Prostate gland (tissue), 2 donors: ENCODE measurements around the gene NOP53. TPM values are rescaled to one million over a fixed set of nuclear protein-coding genes. Genes with fewer than 3 reads are reported as not detected.
A peak's percentile ranks its signal among the peaks of the same experiment; 100 is the strongest.
"Not testable (repeated sequence)": the region's sequence is repeated elsewhere in the genome, so short reads cannot be mapped to it uniquely, and the experiment has no call there.

Experiments
- DNase-seq: peaks from one replicate; pipeline ENCODE4 v3.0.0-alpha.2; 2019; ENCODE audit warnings: low spot score
- H3K27ac ChIP-seq, 2 donors: fragments of 200-600 bp; sonication (generic); 2 replicates each; pipeline ENCODE4 v1.5.1; 2017 to 2019
- H3K27me3 ChIP-seq: fragments of 200-600 bp; sonication (generic); replicated peaks from 2 replicates; pipeline ENCODE4 v1.5.1; 2019; ENCODE audit not compliant: insufficient read depth
- H3K36me3 ChIP-seq, 2 donors: fragments of 200-600 bp; sonication (generic); 1 replicate in 1 of 2; 2 replicates in 1 of 2; pipeline versions ENCODE4 v1.5.1 to v1.8.1; 2017 to 2019
- H3K4me1 ChIP-seq: fragments of 200-600 bp; sonication (generic); replicated peaks from 2 replicates; pipeline ENCODE4 v1.5.1; 2019
- H3K4me3 ChIP-seq, 2 donors: fragments of 200-600 bp; sonication (generic); 2 replicates each; pipeline ENCODE4 v1.5.1; 2017 to 2019
- H3K9me3 ChIP-seq: fragments of 200-600 bp; sonication (generic); 2 replicates; pipeline ENCODE4 v1.5.1; 2017
- POLR2A ChIP-seq: fragments of 450-650 bp; IDR thresholded peaks from one replicate; pipeline ENCODE4 v1.6.1; 2016; ENCODE audit warnings: antibody characterized with exemption, mild to moderate bottlenecking
- POLR2AphosphoS5 ChIP-seq: sonication (generic); formaldehyde crosslinking; IDR thresholded peaks from one replicate; pipeline ENCODE4 v1.6.1; 2017; ENCODE audit warnings: antibody characterized with exemption
- WGBS: methylation state at CpG from one replicate; pipeline ENCODE4 v1.1.5; 2018; 5-methylcytosine and 5-hydroxymethylcytosine counted together
- intact Hi-C: fragments of 100-400 bp; cut with DNase I; formaldehyde crosslinking; loops from one replicate; pipeline ENCODE4 v1.14.2; 2022
- total RNA-seq, 2 donors: library from RNA; depleted of rRNA; stranded (reverse); fragments of >200 nt; gene quantifications; one replicate each; pipeline ENCODE4 v1.1.0, GENCODE V29; 2016
- TF ChIP-seq, protein P1 (sequence below), 4 experiments: fragments of 200-600 bp in 2 of 4; fragments of 450-650 bp in 2 of 4; sonication (generic) in 2 of 4; IDR thresholded peaks; 1 replicate in 3 of 4; 2 replicates in 1 of 4; pipeline ENCODE4 v1.5.1; 2016 to 2019; ENCODE audit warnings: antibody characterized with exemption in 4 of 4, mild to moderate bottlenecking in 2 of 4, moderate library complexity in 2 of 4

NOP53 gene
- total RNA-seq, 2 donors from 2014 or later = 465 to 586 TPM

GRCh38 chr19:47707135-47707925 is 38.0 kb upstream of the NOP53 start:
- TF ChIP-seq, protein P1, sequence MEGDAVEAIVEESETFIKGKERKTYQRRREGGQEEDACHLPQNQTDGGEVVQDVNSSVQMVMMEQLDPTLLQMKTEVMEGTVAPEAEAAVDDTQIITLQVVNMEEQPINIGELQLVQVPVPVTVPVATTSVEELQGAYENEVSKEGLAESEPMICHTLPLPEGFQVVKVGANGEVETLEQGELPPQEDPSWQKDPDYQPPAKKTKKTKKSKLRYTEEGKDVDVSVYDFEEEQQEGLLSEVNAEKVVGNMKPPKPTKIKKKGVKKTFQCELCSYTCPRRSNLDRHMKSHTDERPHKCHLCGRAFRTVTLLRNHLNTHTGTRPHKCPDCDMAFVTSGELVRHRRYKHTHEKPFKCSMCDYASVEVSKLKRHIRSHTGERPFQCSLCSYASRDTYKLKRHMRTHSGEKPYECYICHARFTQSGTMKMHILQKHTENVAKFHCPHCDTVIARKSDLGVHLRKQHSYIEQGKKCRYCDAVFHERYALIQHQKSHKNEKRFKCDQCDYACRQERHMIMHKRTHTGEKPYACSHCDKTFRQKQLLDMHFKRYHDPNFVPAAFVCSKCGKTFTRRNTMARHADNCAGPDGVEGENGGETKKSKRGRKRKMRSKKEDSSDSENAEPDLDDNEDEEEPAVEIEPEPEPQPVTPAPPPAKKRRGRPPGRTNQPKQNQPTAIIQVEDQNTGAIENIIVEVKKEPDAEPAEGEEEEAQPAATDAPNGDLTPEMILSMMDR (IDR thresholded peaks at IDR 0.05) = peak; percentile 53 to 82 (median 72)
- TF ChIP-seq POLR2A (no peak), POLR2AphosphoS5 (peak; percentile 51)
- intact Hi-C loops = loop anchor here (10.0 kb wide), 1 partner anchor 413 kb away; no protein-coding TSS in a partner anchor
- 21% methylated on average over 22 of the region's 22 CpGs for WGBS

DNA sequence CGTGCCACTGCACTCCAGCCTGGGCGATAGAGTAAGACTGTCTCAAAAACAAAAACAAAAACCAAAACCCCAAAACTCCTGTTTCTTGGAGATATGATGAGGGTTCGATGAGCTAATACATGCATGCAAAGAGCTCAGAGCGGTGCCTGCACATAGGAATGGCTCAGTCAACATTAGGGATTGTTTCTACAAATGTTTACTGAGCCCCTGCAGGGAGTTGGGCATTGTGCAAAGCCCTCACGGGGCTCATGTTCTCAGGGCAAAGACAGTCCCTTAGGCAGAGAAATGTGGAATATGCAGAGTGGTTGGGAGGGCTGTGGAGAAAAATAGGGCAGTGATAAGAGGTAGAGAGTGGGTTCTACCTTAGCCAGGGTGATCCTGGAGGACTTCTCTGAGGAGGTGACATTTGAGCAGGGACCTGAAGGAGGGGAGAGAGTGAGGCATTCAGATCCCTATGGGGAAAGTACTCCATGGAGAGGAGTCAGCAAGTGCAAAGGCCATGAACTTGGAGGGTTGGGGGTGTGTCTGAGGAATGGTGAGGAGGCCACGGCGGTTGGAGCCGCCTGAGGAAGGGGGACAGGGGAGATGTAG is 33.6 kb upstream of the NOP53 start:
- Histone ChIP-seq H3K27me3 (no peaks in the 10 kb centered on the region), H3K36me3 (no peaks in the 10 kb centered on the region), H3K4me3 (no peak overlapping the region), H3K27ac (no peak overlapping the region), H3K4me1 (no peaks in the 10 kb centered on the region), H3K9me3 (no peaks in the 10 kb centered on the region)
- no peak for DNase-seq
- TF ChIP-seq POLR2AphosphoS5 (no peak), POLR2A (no peak)
- TF ChIP-seq, protein P1 (IDR thresholded peaks at IDR 0.05) = no peak
- WGBS = 84% methylated on average over 8 of the region's 8 CpGs
- intact Hi-C loops = loop anchor here (2.0 kb wide), 1 partner anchor 77 kb away; no protein-coding TSS in a partner anchor

More at GRCh38 chr19:47707135-47707925, 38.0 kb upstream of the NOP53 start:
- Histone ChIP-seq H3K4me1 (no peaks in the 10 kb centered on the region), H3K27ac (no peak overlapping the region), H3K27me3 (no peaks in the 10 kb centered on the region), H3K9me3 (no peaks in the 10 kb centered on the region), H3K4me3 (no peak overlapping the region), H3K36me3 (no peaks in the 10 kb centered on the region)
- DNase-seq = peak; percentile 66

DNA sequence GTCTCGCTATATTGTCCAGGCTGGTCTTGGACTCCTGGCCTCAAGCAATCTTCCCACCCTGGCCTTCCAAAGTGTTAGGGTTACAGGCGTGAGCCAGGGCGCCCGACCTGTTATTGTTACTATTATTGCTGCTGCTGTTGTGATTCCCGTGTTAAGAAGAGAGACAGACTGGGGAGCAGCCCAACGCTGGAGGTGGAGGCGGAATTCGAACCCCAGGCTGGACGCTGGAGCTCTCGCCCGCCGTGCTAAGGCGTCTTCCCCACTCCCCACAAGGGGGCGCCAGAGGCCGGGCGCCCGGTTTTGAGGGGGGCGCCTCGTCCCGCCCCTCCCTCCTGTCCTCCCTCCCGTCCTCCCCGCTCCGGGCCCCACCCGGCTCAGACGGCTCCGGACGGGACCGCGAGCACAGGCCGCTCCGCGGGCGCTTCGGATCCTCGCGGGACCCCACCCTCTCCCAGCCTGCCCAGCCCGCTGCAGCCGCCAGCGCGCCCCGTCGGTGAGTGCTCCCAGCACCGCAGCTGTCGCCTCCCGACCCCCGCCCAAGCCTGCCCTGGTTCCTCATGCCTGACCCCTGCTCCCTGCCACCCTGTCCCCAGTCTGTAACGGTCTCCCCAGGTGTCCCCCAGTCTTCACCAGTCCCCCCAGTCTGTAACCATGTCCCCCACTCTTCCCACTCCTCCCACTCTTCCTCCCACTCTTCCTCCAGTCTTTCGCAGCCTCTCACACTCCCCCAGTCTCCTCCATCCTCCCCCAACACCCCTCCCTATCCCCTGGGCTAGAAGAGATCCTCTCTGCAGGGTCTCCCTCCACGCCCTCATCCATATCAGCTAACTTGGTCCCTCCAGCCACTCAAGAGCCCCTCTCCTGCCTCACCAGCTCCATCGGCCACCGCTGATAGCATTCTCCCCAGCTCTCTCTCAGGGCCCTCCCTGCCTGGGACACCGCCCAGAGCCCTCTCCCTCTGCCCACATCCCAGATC is 32.0 kb upstream of the NOP53 start, which contains the start of gene EHD2:
Gene EHD2 (plus strand): TSS at position 377 of the 976 bp plus-strand sequence. CDS start 3,191 bp downstream, outside the sequence.
- TF ChIP-seq POLR2AphosphoS5 = peak; percentile 75
- TF ChIP-seq, protein P1 (IDR thresholded peaks at IDR 0.05) = peak; percentile 95 to 98 (median 96)
- peak; percentile 84 for TF ChIP-seq POLR2A
- H3K4me3 ChIP-seq = peak within 1 kb of the TSS; percentile 44 to 51
- intact Hi-C loops = loop anchor here (1.0 to 2.0 kb wide), 2 partner anchors 30 to 75 kb away; no protein-coding TSS in a partner anchor
- no peaks in the 10 kb centered on the region for H3K36me3 ChIP-seq
- 6% methylated on average over 52 of the region's 52 CpGs for WGBS
- H3K9me3 ChIP-seq = no peaks in the 10 kb centered on the region
- H3K4me1 ChIP-seq = no peaks in the 10 kb centered on the region
- H3K27me3 ChIP-seq = no peaks in the 10 kb centered on the region
- peak within 1 kb of the TSS; percentile 83 to 87 for H3K27ac ChIP-seq
- peak; percentile 42 for DNase-seq

GRCh38 chr19:47714339-47714738 is 31.0 kb upstream of the NOP53 start:
- no peaks in the 10 kb centered on the region for H3K9me3 ChIP-seq
- H3K27ac ChIP-seq = peak overlapping the region; percentile 83 to 87
- no peaks in the 10 kb centered on the region for H3K4me1 ChIP-seq
- H3K27me3 ChIP-seq = no peaks in the 10 kb centered on the region
- no peaks in the 10 kb centered on the region for H3K36me3 ChIP-seq
- DNase-seq = no peak
- no peak for TF ChIP-seq POLR2AphosphoS5
- TF ChIP-seq, protein P1 (IDR thresholded peaks at IDR 0.05) = no peak
- TF ChIP-seq POLR2A = no peak
- WGBS = 84% methylated on average over 4 of the region's 4 CpGs
- intact Hi-C loops = no loop called here
- peak overlapping the region; percentile 44 to 51 for H3K4me3 ChIP-seq

GRCh38 chr19:47714855-47715254 is 30.5 kb upstream of the NOP53 start:
- H3K36me3 ChIP-seq, DNase-seq, H3K4me1 ChIP-seq, H3K9me3 ChIP-seq, H3K27me3 ChIP-seq, H3K27ac ChIP-seq, H3K4me3 ChIP-seq: not testable (repeated sequence)
- intact Hi-C loops = loop anchor here (5.0 kb wide), 1 partner anchor 62 kb away; the partner anchor contains the start of gene SELENOW
